NCI-H510A treated with DMSO at 0.1 percent for 48 hours (cell line): ENCODE data around the gene HDAC3.
"Not testable (repeated sequence)": the region's sequence is repeated elsewhere in the genome, so short reads cannot be mapped to it uniquely, and the experiment has no call there.

ENCODE experiments used
- DNase-seq: peaks from one replicate; lab custom pipeline; 2025; lab: John Stamatoyannopoulos, UW

The HDAC3 gene

GRCh38 chr5:141634720-141635119 is 1.9 kb downstream of the HDAC3 start:
- no peak for DNase-seq

- DNase-seq: no peak
These were observed 2.6 kb downstream of the HDAC3 start for GRCh38 chr5:141633871-141634561.

GRCh38 chr5:141632650-141633049 is 4.0 kb downstream of the HDAC3 start:
- DNase-seq: no peak

GRCh38 chr5:141630570-141631140 is 6.0 kb downstream of the HDAC3 start:
- no peak for DNase-seq

GRCh38 chr5:141628175-141628788 is 8.4 kb downstream of the HDAC3 start:
- DNase-seq: no peak

- DNase-seq: no peak
These were observed 13.0 kb downstream of the HDAC3 start for GRCh38 chr5:141623611-141624010.

- DNase-seq: no peak
These were observed 13.5 kb downstream of the HDAC3 start for GRCh38 chr5:141623186-141623585.

GRCh38 chr5:141618804-141619554 is 17.7 kb downstream of the HDAC3 start, which contains the start of gene DIAPH1:
Gene DIAPH1 (minus strand): TSS chr5:141619000. CDS start chr5:141618914, 86 bp downstream.
- peak; percentile 85 for DNase-seq

- peak; percentile 21 for DNase-seq
These were observed 18.4 kb downstream of the HDAC3 start for GRCh38 chr5:141618030-141618803.

- no peak for DNase-seq
These were observed 19.0 kb downstream of the HDAC3 start for GRCh38 chr5:141617682-141618029.

- DNase-seq: no peak
These were observed 19.5 kb downstream of the HDAC3 start for GRCh38 chr5:141617128-141617527.

- no peak for DNase-seq
These were observed 20.5 kb downstream of the HDAC3 start for GRCh38 chr5:141615991-141616720.

GRCh38 chr5:141613344-141613743 is 23.3 kb downstream of the HDAC3 start:
- DNase-seq: no peak

GRCh38 chr5:141611289-141611688 is 25.4 kb downstream of the HDAC3 start:
- no peak for DNase-seq

GRCh38 chr5:141609921-141610320 is 26.7 kb downstream of the HDAC3 start:
- DNase-seq: not testable (repeated sequence)

GRCh38 chr5:141609044-141609443 is 27.6 kb downstream of the HDAC3 start:
- DNase-seq: no peak

- DNase-seq: no peak
These were observed 28.1 kb downstream of the HDAC3 start for GRCh38 chr5:141608557-141608956.

- no peak for DNase-seq
These were observed 28.6 kb downstream of the HDAC3 start for GRCh38 chr5:141608046-141608445.

- no peak for DNase-seq
These were observed 30.9 kb downstream of the HDAC3 start for GRCh38 chr5:141605523-141606277.

- no peak for DNase-seq
These were observed 32.5 kb downstream of the HDAC3 start for GRCh38 chr5:141603923-141604717.
